ENCODE measurements around the gene NAA80. TPM values are rescaled to one million over a fixed set of nuclear protein-coding genes. Genes with fewer than 3 reads are reported as not detected.

NAA80 gene
- total and polyA plus RNA-seq, 2 donors (not counting 3 experiments of a cell fraction or from before 2014, with no cell fraction given), result 9.0 to 13.1 TPM

GRCh38 chr3:50325497-50326181 is 26.4 kb upstream of the NAA80 start:
- no peak overlapping the region for H3K27ac ChIP-seq (ENCODE audit: insufficient read depth, low read depth, low read length)
- intact Hi-C loops (cut with micrococcal nuclease), result loop anchor here (2.0 kb wide), 1 partner anchor 99 kb away; no protein-coding TSS in a partner anchor
- TF ChIP-seq FOS (IDR thresholded peaks at IDR 0.05; ENCODE audit: borderline replicate concordance, insufficient read depth, low read length), result no peak
- FAIRE-seq, result no peak
- H3K4me3 ChIP-seq (replicated peaks in 1 of 3; ENCODE audit: insufficient read depth in 1 of 3, low read depth in 1 of 3, low read length in 3 of 3), result no peak overlapping the region
- no peaks in the 10 kb centered on the region for H3K9me1 ChIP-seq (replicated peaks; ENCODE audit: control insufficient read depth, extremely low read depth, insufficient read depth, low read length)
- peaks cover 34% of the 10 kb centered on the region for H3K4me1 ChIP-seq (ENCODE audit: control insufficient read depth, extremely low read depth, insufficient read depth, low read length)
- H3K4me2 ChIP-seq (ENCODE audit: insufficient read depth, low read length), result no peak overlapping the region
- H3K9me3 ChIP-seq (replicated peaks; ENCODE audit: control insufficient read depth, insufficient read depth, low read length), result no peaks in the 10 kb centered on the region
- H4K20me1 ChIP-seq (replicated peaks; ENCODE audit: control insufficient read depth, extremely low read depth, insufficient read depth, low read length), result no peaks in the 10 kb centered on the region
- dilution Hi-C loops (cut with MboI; ENCODE audit: extremely low pct_ligation_motif_present, low sequenced_read_pairs), result no loop called here
- no peak overlapping the region for H3K9ac ChIP-seq (replicated peaks; ENCODE audit: extremely low read depth, insufficient read depth, low read length)
- ChIA-PET POLR2A (no interaction called here), CTCF (interaction anchor here (0.8 to 4.3 kb wide), 8 partner anchors 10 to 135 kb away, joined by 3 to 66 read pairs (median 28); partner anchors contain the start of genes HYAL1, HYAL3 and NAA80)
- H3K27me3 ChIP-seq (ENCODE audit: control insufficient read depth in 2 of 2, insufficient read depth in 2 of 2, low read length in 2 of 2), result no peaks in the 10 kb centered on the region
- H3K36me3 ChIP-seq (ENCODE audit: control insufficient read depth in 2 of 2, extremely low read depth in 1 of 2, insufficient read depth in 2 of 2, low read length in 2 of 2), result peaks cover 9 to 24% of the 10 kb centered on the region in 2 experiments
- DNase-seq (ENCODE audit: low read depth, low spot score), result no peak
- no TSS peak for BruUV-seq (replicated peaks)
- no peak overlapping the region for H2AFZ ChIP-seq (ENCODE audit: low read depth, low read length)
- H3K79me2 ChIP-seq (ENCODE audit: control insufficient read depth, insufficient read depth, low read length), result peaks cover 23% of the 10 kb centered on the region

- no peaks in the 10 kb centered on the region for H3K27me3 ChIP-seq (ENCODE audit: control insufficient read depth in 2 of 2, insufficient read depth in 2 of 2, low read length in 2 of 2)
- CTCF ChIA-PET, result interaction anchor here (0.8 to 4.3 kb wide), 12 partner anchors 11 to 217 kb away, joined by 3 to 66 read pairs (median 18); partner anchors contain the start of genes HYAL1, HYAL3, IFRD2 and NAA80
- no peaks in the 10 kb centered on the region for H4K20me1 ChIP-seq (replicated peaks; ENCODE audit: control insufficient read depth, extremely low read depth, insufficient read depth, low read length)
- H3K9ac ChIP-seq (replicated peaks; ENCODE audit: extremely low read depth, insufficient read depth, low read length), result no peak overlapping the region
- no peak overlapping the region for H3K4me2 ChIP-seq (ENCODE audit: insufficient read depth, low read length)
- no TSS peak for BruUV-seq (replicated peaks)
- H3K9me1 ChIP-seq (replicated peaks; ENCODE audit: control insufficient read depth, extremely low read depth, insufficient read depth, low read length), result no peaks in the 10 kb centered on the region
- intact Hi-C loops (cut with micrococcal nuclease) (loop anchor here (2.0 kb wide), 1 partner anchor 98 kb away; no protein-coding TSS in a partner anchor), dilution Hi-C loops (cut with MboI; ENCODE audit: extremely low pct_ligation_motif_present, low sequenced_read_pairs) (no loop called here)
- H3K36me3 ChIP-seq (ENCODE audit: control insufficient read depth in 2 of 2, extremely low read depth in 1 of 2, insufficient read depth in 2 of 2, low read length in 2 of 2), result peaks cover 4 to 20% of the 10 kb centered on the region in 2 experiments
- POLR2A ChIA-PET, result no interaction called here
- H3K4me1 ChIP-seq (ENCODE audit: control insufficient read depth, extremely low read depth, insufficient read depth, low read length), result peaks cover 39% of the 10 kb centered on the region
- FAIRE-seq (no peak), DNase-seq (ENCODE audit: low read depth, low spot score) (no peak)
- no peak overlapping the region for H3K27ac ChIP-seq (ENCODE audit: insufficient read depth, low read depth, low read length)
- no peak for TF ChIP-seq POLR2AphosphoS5 (IDR thresholded peaks at IDR 0.05; ENCODE audit: insufficient read depth, low read depth, low read length)
- no peak for TF ChIP-seq CTCF (IDR thresholded peaks at IDR 0.05; ENCODE audit: extremely low read depth in 1 of 2, insufficient read depth in 1 of 2, low read depth in 1 of 2, low read length in 2 of 2)
- TF ChIP-seq GATA2 (IDR thresholded peaks at IDR 0.05; ENCODE audit: insufficient read depth, insufficient read length, low read depth, low read length), result no peak
- no peak for TF ChIP-seq MYC (IDR thresholded peaks at IDR 0.05; ENCODE audit: low read depth, low read length)
- TF ChIP-seq FOS (IDR thresholded peaks at IDR 0.05; ENCODE audit: borderline replicate concordance, insufficient read depth, low read length), result no peak
- no peak for TF ChIP-seq JUN (IDR thresholded peaks at IDR 0.05; ENCODE audit: borderline replicate concordance, insufficient read depth, insufficient read length, low read depth)
- no peak for TF ChIP-seq MAX (IDR thresholded peaks at IDR 0.05; ENCODE audit: insufficient read depth, insufficient read length)
- TF ChIP-seq EZH2 (IDR thresholded peaks at IDR 0.05; ENCODE audit: borderline replicate concordance, low read depth, low read length, severe bottlenecking), result no peak
- TF ChIP-seq POLR2A (IDR thresholded peaks at IDR 0.05; ENCODE audit: low read depth, low read length), result no peak
- H2AFZ ChIP-seq (ENCODE audit: low read depth, low read length), result no peak overlapping the region
- no peak overlapping the region for H3K4me3 ChIP-seq (replicated peaks in 1 of 3; ENCODE audit: insufficient read depth in 1 of 3, low read depth in 1 of 3, low read length in 3 of 3)
- no peaks in the 10 kb centered on the region for H3K9me3 ChIP-seq (replicated peaks; ENCODE audit: control insufficient read depth, insufficient read depth, low read length)
- peaks cover 29% of the 10 kb centered on the region for H3K79me2 ChIP-seq (ENCODE audit: control insufficient read depth, insufficient read depth, low read length)
Measured at GRCh38 chr3:50325113-50325480, 25.9 kb upstream of the NAA80 start.

Measured in endothelial cell of umbilical vein (primary cell).